Smooth muscle cell (in vitro differentiated cells): ENCODE measurements around the gene ERC1. TPM values are rescaled to one million over a fixed set of nuclear protein-coding genes. Genes with fewer than 3 reads are reported as not detected.
A peak's percentile ranks its signal among the peaks of the same experiment; 100 is the strongest.

Source experiments
- DNase-seq: peaks from one replicate; lab custom pipeline; 2025; ENCODE audit not compliant: unreplicated experiment; lab: John Stamatoyannopoulos, UW
- H2AFZ ChIP-seq: fragments of 200-600 bp; sonication (generic); 2 replicates; pipeline ENCODE4 v1.6.0; 2016; ENCODE audit warnings: antibody characterized with exemption, low read depth, mild to moderate bottlenecking
- H3F3A ChIP-seq: fragments of 200-600 bp; sonication (generic); 2 replicates; pipeline ENCODE4 v1.6.0; 2017; ENCODE audit warnings: antibody characterized with exemption, low read depth
- H3K27ac ChIP-seq: fragments of 200-600 bp; sonication (generic); 2 replicates; pipeline ENCODE4 v1.5.1; 2016; ENCODE audit warnings: low read depth, mild to moderate bottlenecking
- H3K27me3 ChIP-seq: fragments of 200-600 bp; sonication (generic); 2 replicates; pipeline ENCODE4 v1.6.1; 2016; ENCODE audit warnings: low read depth, mild to moderate bottlenecking
- H3K36me3 ChIP-seq: fragments of 200-600 bp; sonication (generic); 2 replicates; pipeline ENCODE4 v1.5.1; 2016; ENCODE audit warnings: low read depth
- H3K4me1 ChIP-seq: fragments of 200-600 bp; sonication (generic); 2 replicates; pipeline ENCODE4 v1.5.1; 2016; ENCODE audit warnings: low read depth
- H3K4me2 ChIP-seq: fragments of 200-600 bp; sonication (generic); 2 replicates; pipeline ENCODE4 v1.6.0; 2016; ENCODE audit warnings: mild to moderate bottlenecking
- H3K4me3 ChIP-seq: fragments of 200-600 bp; sonication (generic); 2 replicates; pipeline ENCODE4 v1.5.1; 2016; ENCODE audit warnings: mild to moderate bottlenecking
- H3K79me2 ChIP-seq: fragments of 200-600 bp; sonication (generic); 2 replicates; pipeline ENCODE4 v1.6.0; 2016; ENCODE audit warnings: low read depth, mild to moderate bottlenecking
- H3K9ac ChIP-seq: fragments of 200-600 bp; sonication (generic); 2 replicates; pipeline ENCODE4 v1.6.0; 2016; ENCODE audit warnings: low read depth
- H3K9me3 ChIP-seq: fragments of 200-600 bp; sonication (generic); replicated peaks from 2 replicates; pipeline ENCODE4 v1.5.1; 2016; ENCODE audit warnings: low read depth
- H4K20me1 ChIP-seq: fragments of 200-600 bp; sonication (generic); 2 replicates; pipeline ENCODE4 v1.6.0; 2016; ENCODE audit warnings: low read depth
- WGBS: methylation state at CpG from one replicate; pipeline ENCODE4 v1.1.7; 2016; ENCODE audit warnings: low lambda C conversion rate; 5-methylcytosine and 5-hydroxymethylcytosine counted together
- polyA plus RNA-seq: library from polyadenylated mRNA; unstranded; fragments of >200 nt; fragmentation: Nextera tagmentation; extraction: Ambion mirVana; gene quantifications from 2 replicates; pipeline ENCODE4 v1.2.1, GENCODE V29; 2016
- total RNA-seq: library from RNA; depleted of rRNA; stranded (reverse); fragments of >200 nt; gene quantifications from 2 replicates; pipeline ENCODE4 v1.2.3, GENCODE V29; 2014
- TF ChIP-seq, protein P1 (sequence below): fragments of 200-600 bp; sonication (generic); IDR thresholded peaks from 2 replicates; pipeline ENCODE4 v1.5.1; 2017; ENCODE audit warnings: borderline replicate concordance, mild to moderate bottlenecking, antibody characterized with exemption; ENCODE audit not compliant: insufficient read depth, poor library complexity, severe bottlenecking

ERC1 gene
- total and polyA plus RNA-seq, 2 experiments from 2014 or later, result 13.8 to 17.6 TPM

DNA sequence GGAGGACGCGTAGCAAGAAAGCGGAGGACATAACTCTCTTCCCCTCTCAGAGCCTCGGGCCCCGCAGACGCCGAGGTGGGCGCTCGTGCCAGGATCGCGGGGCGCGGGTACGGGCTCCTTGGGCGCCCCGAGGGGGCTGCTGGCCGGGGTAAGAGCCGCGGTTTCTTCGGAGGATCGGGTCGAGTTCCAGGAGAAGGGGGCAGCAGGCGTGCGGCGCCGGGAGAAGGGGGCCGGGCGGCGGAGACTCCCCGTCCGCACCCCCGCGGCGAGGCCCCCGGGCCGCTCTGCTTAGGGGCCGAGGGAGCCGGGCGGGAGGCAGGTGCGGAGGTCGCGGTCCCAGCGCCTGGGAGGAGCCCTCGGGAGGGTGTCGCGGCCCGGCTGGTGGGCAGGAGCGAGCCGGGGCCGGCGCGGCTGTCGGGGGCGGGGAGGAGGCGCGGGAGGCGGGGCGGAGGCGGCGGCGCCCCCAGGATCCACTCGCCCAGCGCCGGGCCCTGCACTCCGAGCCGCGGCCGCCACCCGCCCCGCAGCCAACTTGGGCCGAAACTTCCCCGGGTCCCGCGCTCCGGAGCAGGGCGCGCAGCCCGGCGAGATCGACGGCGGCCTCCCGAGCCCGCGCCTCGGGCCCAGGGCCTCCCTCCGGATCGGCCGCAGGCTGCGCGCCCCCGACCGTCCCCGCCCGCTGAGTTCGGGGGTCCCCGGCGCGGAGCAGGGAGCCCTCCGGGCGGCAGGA lies 539.0 kb downstream of the ERC1 start:
- H3K9ac ChIP-seq, result no peak overlapping the region
- TF ChIP-seq, protein P1, sequence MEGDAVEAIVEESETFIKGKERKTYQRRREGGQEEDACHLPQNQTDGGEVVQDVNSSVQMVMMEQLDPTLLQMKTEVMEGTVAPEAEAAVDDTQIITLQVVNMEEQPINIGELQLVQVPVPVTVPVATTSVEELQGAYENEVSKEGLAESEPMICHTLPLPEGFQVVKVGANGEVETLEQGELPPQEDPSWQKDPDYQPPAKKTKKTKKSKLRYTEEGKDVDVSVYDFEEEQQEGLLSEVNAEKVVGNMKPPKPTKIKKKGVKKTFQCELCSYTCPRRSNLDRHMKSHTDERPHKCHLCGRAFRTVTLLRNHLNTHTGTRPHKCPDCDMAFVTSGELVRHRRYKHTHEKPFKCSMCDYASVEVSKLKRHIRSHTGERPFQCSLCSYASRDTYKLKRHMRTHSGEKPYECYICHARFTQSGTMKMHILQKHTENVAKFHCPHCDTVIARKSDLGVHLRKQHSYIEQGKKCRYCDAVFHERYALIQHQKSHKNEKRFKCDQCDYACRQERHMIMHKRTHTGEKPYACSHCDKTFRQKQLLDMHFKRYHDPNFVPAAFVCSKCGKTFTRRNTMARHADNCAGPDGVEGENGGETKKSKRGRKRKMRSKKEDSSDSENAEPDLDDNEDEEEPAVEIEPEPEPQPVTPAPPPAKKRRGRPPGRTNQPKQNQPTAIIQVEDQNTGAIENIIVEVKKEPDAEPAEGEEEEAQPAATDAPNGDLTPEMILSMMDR, result no peak
- H3K4me2 ChIP-seq, result peak overlapping the region; percentile 87
- H3K27ac ChIP-seq, result no peak overlapping the region
- 3% methylated on average over 42 of the region's 101 CpGs for WGBS
- H3K4me3 ChIP-seq, result peak overlapping the region; percentile 56
- H4K20me1 ChIP-seq, result peaks cover 35% of the 10 kb centered on the region
- no peaks in the 10 kb centered on the region for H3K9me3 ChIP-seq
- H3K36me3 ChIP-seq, result no peaks in the 10 kb centered on the region
- H3K27me3 ChIP-seq, result peaks cover 43% of the 10 kb centered on the region
- DNase-seq, result no peak
- H3K4me1 ChIP-seq, result peaks cover 10% of the 10 kb centered on the region
- H2AFZ ChIP-seq, result peak overlapping the region; percentile 58
- no peaks in the 10 kb centered on the region for H3K79me2 ChIP-seq
- H3F3A ChIP-seq, result no peaks in the 10 kb centered on the region

DNA sequence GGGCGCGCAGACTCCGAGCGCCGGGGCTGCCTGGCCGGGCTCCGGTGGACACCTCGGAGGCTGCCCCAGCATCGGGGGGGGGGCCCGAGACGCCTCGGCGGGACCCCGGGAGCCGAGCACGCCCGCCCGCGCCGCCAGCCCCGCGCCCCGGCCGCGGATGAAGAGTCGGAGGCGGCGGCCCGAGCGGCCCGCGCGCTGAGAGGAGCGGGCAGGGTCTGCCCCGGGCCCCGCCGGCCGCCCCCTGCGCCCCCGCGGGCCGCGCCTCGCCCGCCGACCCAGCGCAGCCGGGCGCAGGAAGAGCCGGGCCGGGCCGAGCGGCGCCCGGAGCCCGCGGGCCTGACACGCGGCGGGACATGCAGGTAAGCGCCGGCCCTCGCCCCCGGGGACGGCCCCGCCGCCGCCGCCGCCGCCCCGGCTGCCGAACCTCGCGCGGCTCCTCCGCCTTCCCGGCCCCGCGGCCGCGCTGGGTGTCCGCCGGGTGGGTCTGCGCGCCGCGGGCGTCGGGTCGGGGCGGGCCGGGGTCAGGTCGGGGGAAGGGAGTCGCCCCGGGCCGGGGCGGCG lies 539.6 kb downstream of the ERC1 start:
- peaks cover 40% of the 10 kb centered on the region for H3K27me3 ChIP-seq
- DNase-seq, result no peak
- peaks cover 42% of the 10 kb centered on the region for H4K20me1 ChIP-seq
- no peaks in the 10 kb centered on the region for H3F3A ChIP-seq
- H3K9me3 ChIP-seq, result no peaks in the 10 kb centered on the region
- H3K9ac ChIP-seq, result no peak overlapping the region
- H3K79me2 ChIP-seq, result no peaks in the 10 kb centered on the region
- H3K36me3 ChIP-seq, result no peaks in the 10 kb centered on the region
- H3K4me3 ChIP-seq, result peak overlapping the region; percentile 61
- peaks cover 10% of the 10 kb centered on the region for H3K4me1 ChIP-seq
- peak overlapping the region; percentile 87 for H3K4me2 ChIP-seq
- no peak overlapping the region for H3K27ac ChIP-seq
- 0% methylated on average over 10 of the region's 99 CpGs for WGBS
- TF ChIP-seq, protein P1, result no peak
- H2AFZ ChIP-seq, result no peak overlapping the region

DNA sequence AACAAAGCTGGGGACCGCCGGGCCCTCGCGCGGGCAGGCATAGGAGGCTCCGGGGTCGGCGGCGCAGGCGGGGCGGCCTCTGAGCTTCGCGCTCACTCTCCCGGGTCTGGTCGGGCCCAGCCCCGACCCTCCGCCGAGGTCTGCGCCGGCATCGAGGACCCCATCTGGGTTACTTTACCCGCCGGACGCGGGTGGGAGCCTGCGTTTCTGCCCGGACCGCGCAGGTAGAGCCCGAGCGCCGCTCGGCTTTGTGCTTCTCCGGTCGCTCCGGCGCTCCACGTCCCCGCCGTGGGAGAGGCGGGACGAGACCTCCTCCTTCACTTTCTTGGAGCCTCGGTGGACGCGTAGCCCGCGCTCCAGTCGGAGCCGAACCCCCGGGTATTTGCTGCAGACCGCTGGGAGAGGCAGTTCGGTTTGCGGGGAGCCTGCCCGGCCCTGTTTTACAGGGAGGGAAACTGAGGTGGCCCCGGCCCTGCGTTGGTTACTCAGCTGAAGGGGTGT lies 540.2 kb downstream of the ERC1 start:
- H3K27me3 ChIP-seq, result peaks cover 40% of the 10 kb centered on the region
- H2AFZ ChIP-seq, result peak overlapping the region; percentile 59
- H3K4me1 ChIP-seq, result peaks cover 10% of the 10 kb centered on the region
- 6% methylated on average over 41 of the region's 56 CpGs for WGBS
- DNase-seq, result no peak
- no peak overlapping the region for H3K9ac ChIP-seq
- H3F3A ChIP-seq, result no peaks in the 10 kb centered on the region
- TF ChIP-seq, protein P1, result no peak
- H3K4me2 ChIP-seq, result peak overlapping the region; percentile 87
- H3K4me3 ChIP-seq, result peak overlapping the region; percentile 61
- H3K27ac ChIP-seq, result no peak overlapping the region
- no peaks in the 10 kb centered on the region for H3K9me3 ChIP-seq
- H3K79me2 ChIP-seq, result no peaks in the 10 kb centered on the region
- H3K36me3 ChIP-seq, result no peaks in the 10 kb centered on the region
- peaks cover 47% of the 10 kb centered on the region for H4K20me1 ChIP-seq
